BJ (cell line): ENCODE measurements around the gene SUMO2. TPM values are rescaled to one million over a fixed set of nuclear protein-coding genes. Genes with fewer than 3 reads are reported as not detected.
A peak's percentile ranks its signal among the peaks of the same experiment; 100 is the strongest.
"Not testable (repeated sequence)": the region's sequence is repeated elsewhere in the genome, so short reads cannot be mapped to it uniquely, and the experiment has no call there.

Experiments
- CTCF ChIA-PET: fragments of 350-600 bp; formaldehyde crosslinking; extraction: SDS; loops from one replicate; lab custom pipeline; 2021; ENCODE audit warnings: antibody characterized with exemption, inconsistent platforms; lab: Yijun Ruan, JAX
- POLR2A ChIA-PET: fragments of 300-600 bp; sonication (Branson Sonifier 250); formaldehyde crosslinking; extraction: SDS; loops from one replicate; lab custom pipeline; 2021; ENCODE audit warnings: antibody characterized with exemption; lab: Charles Lee
- DNase-seq: peaks from one replicate; pipeline ENCODE4 v3.0.0-alpha.2; 2011; ENCODE audit warnings: low read depth
- H3K27me3 ChIP-seq: 2 replicates; pipeline ENCODE4 v1.6.0; 2011; ENCODE audit warnings: low read length; ENCODE audit not compliant: control insufficient read depth, insufficient read depth
- H3K36me3 ChIP-seq: 2 replicates; pipeline ENCODE4 v1.5.1; 2011; ENCODE audit warnings: low read length; ENCODE audit not compliant: control insufficient read depth, insufficient read depth
- H3K4me3 ChIP-seq: 2 replicates; pipeline ENCODE4 v1.5.1; 2011; ENCODE audit warnings: low read depth, mild to moderate bottlenecking, control low read depth, low read length
- polyA plus RNA-seq: library from polyadenylated mRNA; depleted of rRNA; stranded (reverse); fragments of >200 nt; gene quantifications from 2 replicates; pipeline ENCODE4 v1.2.3, GENCODE V29; 2011
- TF ChIP-seq, protein P1 (sequence below): IDR thresholded peaks from 2 replicates; pipeline ENCODE4 v1.5.1; 2011; ENCODE audit warnings: low read depth, mild to moderate bottlenecking, control low read depth, inconsistent platforms, low read length, moderate library complexity; ENCODE audit not compliant: insufficient read depth

SUMO2 gene
- polyA plus RNA-seq, 1 experiment = 131 TPM

DNA sequence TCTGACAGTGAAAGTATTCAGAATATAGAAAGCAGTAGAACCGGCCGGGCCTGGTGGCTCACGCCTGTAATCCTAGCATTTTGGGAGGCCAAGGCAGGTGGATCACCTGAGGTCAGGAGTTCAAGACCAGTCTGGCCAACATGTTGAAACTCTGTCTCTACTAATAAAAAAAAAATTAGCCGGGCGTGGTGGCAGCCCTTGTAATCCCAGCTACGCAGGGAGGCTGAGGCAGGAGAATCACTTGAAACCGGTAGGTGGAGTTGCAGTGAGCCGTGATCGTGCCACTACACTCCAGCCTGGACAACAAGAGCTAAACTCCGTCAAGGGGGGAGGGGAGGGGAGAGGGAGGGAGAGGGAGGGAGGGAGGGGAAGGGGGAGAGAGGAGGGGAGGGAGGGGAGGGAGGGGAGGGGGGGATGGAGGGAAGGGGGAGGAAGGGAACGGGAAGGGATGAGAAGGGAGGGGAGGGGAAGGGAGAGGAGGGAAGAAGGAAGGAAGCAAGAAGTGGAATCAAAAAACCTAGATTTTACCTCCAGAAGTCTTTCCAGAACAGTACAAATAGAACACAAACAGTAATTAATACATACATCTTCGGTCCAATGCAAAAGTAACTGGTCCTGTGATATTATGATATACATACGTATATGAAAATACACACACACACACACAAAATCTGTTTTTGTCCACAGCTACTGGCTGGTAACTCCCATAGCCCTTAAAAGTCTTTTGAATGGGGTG, 40.4 kb downstream of the SUMO2 start:
- ChIA-PET CTCF (interaction anchor here (1.1 to 1.2 kb wide), 2 partner anchors 28 to 31 kb away, joined by 3 read pairs; no protein-coding TSS in a partner anchor), POLR2A (no interaction called here)
- no peak for DNase-seq
- TF ChIP-seq, protein P1, sequence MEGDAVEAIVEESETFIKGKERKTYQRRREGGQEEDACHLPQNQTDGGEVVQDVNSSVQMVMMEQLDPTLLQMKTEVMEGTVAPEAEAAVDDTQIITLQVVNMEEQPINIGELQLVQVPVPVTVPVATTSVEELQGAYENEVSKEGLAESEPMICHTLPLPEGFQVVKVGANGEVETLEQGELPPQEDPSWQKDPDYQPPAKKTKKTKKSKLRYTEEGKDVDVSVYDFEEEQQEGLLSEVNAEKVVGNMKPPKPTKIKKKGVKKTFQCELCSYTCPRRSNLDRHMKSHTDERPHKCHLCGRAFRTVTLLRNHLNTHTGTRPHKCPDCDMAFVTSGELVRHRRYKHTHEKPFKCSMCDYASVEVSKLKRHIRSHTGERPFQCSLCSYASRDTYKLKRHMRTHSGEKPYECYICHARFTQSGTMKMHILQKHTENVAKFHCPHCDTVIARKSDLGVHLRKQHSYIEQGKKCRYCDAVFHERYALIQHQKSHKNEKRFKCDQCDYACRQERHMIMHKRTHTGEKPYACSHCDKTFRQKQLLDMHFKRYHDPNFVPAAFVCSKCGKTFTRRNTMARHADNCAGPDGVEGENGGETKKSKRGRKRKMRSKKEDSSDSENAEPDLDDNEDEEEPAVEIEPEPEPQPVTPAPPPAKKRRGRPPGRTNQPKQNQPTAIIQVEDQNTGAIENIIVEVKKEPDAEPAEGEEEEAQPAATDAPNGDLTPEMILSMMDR = no peak
- H3K27me3 ChIP-seq = no peaks in the 10 kb centered on the region
- peaks cover 5% of the 10 kb centered on the region for H3K36me3 ChIP-seq
- H3K4me3 ChIP-seq = no peak overlapping the region

DNA sequence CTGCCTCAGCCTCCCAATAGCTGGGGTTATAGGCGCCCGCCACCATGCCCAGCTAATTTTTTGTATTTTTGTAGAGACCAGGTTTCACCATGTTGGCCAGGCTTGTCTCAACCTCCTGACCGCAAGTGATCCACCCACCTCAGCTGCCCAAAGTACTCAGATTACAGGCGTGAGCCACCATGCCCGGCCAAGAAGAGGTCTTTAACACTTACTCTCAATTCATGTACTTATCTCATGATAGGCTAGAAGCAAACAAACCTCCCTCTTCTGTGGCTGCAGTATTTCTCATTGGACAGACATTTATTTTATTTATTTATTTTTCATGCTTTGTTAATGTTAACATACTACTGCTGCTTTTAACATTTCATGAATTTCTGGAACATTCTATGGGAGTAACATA, 44.2 kb downstream of the SUMO2 start:
- TF ChIP-seq, protein P1 = no peak
- no peak for DNase-seq
- Histone ChIP-seq H3K27me3 (no peaks in the 10 kb centered on the region), H3K36me3 (peaks cover 3% of the 10 kb centered on the region; the same call in 1 of the 2 replicates), H3K4me3 (no peak overlapping the region)
- ChIA-PET CTCF (no interaction called here), POLR2A (no interaction called here)

DNA sequence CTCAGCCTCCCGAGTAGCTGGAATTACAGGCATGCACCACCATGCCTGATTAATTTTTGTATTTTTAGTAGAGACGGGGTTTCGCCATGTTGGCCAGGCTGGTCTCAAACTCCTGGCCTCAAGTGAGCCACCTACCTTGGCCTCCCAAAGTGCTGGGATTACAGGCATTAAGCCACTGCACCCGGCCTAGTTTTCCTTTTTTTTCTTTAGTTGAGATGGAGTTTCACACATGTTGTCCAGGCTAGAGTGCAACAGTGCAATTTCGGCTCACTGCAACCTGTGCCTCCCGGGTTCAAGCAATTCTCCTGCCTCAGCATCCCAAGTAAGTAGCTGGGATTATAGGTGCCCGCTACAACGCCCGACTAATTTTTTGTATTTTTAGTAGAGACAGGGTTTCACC, 45.0 kb downstream of the SUMO2 start:
- H3K36me3 ChIP-seq, H3K4me3 ChIP-seq, H3K27me3 ChIP-seq, DNase-seq, POLR2A ChIA-PET: not testable (repeated sequence)
- CTCF ChIA-PET = interaction anchor here (1.0 to 1.4 kb wide), 2 partner anchors 8 to 10 kb away, joined by 3 to 4 read pairs; no protein-coding TSS in a partner anchor

DNA sequence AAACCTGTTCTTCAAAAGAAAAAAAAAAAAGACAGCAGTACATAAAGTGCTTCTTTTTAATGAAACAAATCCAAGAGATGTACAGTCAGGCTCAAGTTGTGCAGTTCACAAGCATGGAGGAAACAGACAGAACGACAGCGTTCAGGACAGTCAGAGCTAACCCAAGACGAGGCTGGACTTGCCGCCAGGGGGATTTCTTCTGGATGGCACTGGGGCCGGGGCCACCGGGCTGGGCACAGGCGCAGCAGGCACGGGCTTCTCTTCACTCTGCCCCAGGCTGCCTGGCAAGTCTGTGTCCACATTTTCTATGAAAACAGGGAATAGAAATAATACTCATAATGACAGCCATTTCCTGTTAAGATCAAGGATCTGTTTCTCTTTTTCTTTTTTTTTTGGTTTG, 46.8 kb downstream of the SUMO2 start:
- ChIA-PET CTCF (interaction anchor here (1.4 to 2.1 kb wide), 2 partner anchors 8 to 22 kb away, joined by 4 to 6 read pairs; no protein-coding TSS in a partner anchor), POLR2A (no interaction called here)
- Histone ChIP-seq H3K4me3 (no peak overlapping the region), H3K36me3 (peaks cover 2% of the 10 kb centered on the region; the same call in 1 of the 2 replicates), H3K27me3 (no peaks in the 10 kb centered on the region)
- TF ChIP-seq, protein P1 = 0 out of 2 replicates have a peak, but pooled peaks have one; percentile 5
- DNase-seq = no peak

DNA sequence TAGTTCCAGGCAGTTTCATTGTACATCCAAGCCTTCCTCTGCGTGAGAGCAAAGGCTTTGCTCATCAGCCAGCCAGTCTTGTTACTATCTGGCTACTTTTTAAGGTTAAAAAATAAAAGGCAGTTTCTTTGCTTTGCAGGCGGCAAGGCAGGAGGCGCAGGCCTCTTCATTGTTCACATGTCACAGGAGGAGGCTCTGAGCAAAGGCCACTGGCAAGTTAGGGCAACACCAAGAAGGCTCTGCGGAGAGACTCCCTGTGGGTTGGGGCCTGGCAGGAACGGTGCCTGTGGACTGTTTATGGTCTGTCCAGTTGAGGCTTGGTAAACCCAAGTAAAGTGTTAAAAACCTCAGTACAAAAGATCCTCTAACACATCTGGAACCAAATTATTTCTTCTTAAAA, 47.3 kb downstream of the SUMO2 start:
- H3K27me3 ChIP-seq = no peaks in the 10 kb centered on the region
- no peak for DNase-seq
- peaks cover 2% of the 10 kb centered on the region; the same call in 1 of the 2 replicates for H3K36me3 ChIP-seq
- TF ChIP-seq, protein P1 = no peak
- H3K4me3 ChIP-seq = no peak overlapping the region
- ChIA-PET CTCF (interaction anchor here (1.4 to 2.1 kb wide), 2 partner anchors 9 to 21 kb away, joined by 4 to 6 read pairs; no protein-coding TSS in a partner anchor), POLR2A (no interaction called here)

DNA sequence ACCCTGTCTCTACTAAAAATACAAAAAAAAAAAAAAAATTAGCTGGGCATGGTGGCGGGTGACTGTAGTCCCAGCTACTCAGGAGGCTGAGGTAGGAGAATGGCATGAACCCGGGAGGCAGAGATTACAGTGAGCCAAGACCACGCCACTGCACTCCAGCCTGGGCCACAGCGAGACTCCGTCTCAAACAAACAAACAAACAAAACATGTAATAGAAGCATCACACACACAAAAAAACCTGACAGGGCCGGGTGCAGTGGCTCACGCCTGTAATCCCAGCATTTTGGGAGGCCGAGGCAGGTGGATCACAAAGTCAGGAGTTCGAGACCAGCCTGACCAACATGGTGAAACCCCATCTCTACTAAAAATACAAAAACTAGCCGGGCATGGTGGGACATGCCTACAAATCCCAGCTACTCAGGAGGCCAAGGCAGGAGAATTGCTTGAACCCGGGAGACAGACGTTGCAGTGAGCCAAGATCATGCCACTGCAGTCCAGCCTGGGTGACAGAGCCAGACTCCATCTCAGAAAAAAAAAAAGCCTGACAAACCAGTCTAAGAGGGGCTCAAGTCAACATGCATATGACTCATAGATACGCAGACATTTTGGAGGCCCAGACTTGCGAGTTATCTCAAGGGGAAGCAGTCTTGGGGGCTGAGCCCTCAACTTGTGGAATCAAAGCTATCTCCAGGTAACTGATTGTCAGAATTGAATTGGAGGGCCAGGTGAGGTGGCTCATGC, 49.0 kb downstream of the SUMO2 start:
- peaks cover 14% of the 10 kb centered on the region for H3K36me3 ChIP-seq
- POLR2A ChIA-PET, H3K27me3 ChIP-seq, H3K4me3 ChIP-seq, DNase-seq: not testable (repeated sequence)
- CTCF ChIA-PET = interaction anchor here (1.0 to 1.5 kb wide), 2 partner anchors 14 to 74 kb away, joined by 3 to 6 read pairs; no protein-coding TSS in a partner anchor
